Lower leg skin (tissue), 3 donors: ENCODE measurements around the gene RAB30.

Experiments
- POLR2A ChIP-seq, 2 donors: fragments of 450-650 bp; IDR thresholded peaks; one replicate each; pipeline ENCODE4 v1.6.1; 2016 to 2017; ENCODE audit warnings: antibody characterized with exemption in 2 of 2, mild to moderate bottlenecking in 1 of 2, moderate library complexity in 1 of 2
- TF ChIP-seq, protein P1 (sequence below), 3 donors: fragments of 450-650 bp; IDR thresholded peaks; one replicate each; pipeline ENCODE4 v1.5.1; 2016; ENCODE audit warnings: antibody characterized with exemption in 3 of 3, mild to moderate bottlenecking in 3 of 3, moderate library complexity in 2 of 3

DNA sequence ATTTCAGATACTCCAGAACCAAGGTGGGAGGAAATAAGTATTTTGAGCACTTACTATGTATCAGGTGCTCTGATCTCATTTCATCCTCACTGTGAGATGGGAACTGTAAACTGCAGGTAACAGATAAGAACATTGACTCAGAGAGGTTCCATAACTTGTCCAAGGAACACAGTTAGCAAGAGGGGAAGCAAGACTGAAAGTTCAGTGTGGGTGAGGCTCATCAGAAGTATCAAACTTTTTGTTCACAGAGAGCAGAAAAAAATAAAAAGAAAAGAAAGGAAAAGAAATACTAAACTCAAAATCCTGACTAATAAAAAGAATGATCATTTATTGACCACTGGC lies 37.1 kb downstream of the RAB30 start:
- TF ChIP-seq, protein P1, sequence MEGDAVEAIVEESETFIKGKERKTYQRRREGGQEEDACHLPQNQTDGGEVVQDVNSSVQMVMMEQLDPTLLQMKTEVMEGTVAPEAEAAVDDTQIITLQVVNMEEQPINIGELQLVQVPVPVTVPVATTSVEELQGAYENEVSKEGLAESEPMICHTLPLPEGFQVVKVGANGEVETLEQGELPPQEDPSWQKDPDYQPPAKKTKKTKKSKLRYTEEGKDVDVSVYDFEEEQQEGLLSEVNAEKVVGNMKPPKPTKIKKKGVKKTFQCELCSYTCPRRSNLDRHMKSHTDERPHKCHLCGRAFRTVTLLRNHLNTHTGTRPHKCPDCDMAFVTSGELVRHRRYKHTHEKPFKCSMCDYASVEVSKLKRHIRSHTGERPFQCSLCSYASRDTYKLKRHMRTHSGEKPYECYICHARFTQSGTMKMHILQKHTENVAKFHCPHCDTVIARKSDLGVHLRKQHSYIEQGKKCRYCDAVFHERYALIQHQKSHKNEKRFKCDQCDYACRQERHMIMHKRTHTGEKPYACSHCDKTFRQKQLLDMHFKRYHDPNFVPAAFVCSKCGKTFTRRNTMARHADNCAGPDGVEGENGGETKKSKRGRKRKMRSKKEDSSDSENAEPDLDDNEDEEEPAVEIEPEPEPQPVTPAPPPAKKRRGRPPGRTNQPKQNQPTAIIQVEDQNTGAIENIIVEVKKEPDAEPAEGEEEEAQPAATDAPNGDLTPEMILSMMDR (IDR thresholded peaks at IDR 0.05), result no peak
- TF ChIP-seq POLR2A (IDR thresholded peaks at IDR 0.05), result no peak
